Progenitor cell of endocrine pancreas (in vitro differentiated cells): ENCODE measurements around the gene ZNF280D. TPM values are rescaled to one million over a fixed set of nuclear protein-coding genes. Genes with fewer than 3 reads are reported as not detected.

ENCODE experiments used
- DNase-seq: peaks from one replicate; pipeline ENCODE4 v3.0.0; 2021; ENCODE audit warnings: low spot score; ENCODE audit not compliant: unreplicated experiment
- H3K27ac Mint-ChIP-seq: 2 replicates; pipeline ENCODE4 v1.8.0; 2021; ENCODE audit warnings: mild to moderate bottlenecking, moderate library complexity, mixed read lengths
- H3K27me3 Mint-ChIP-seq: 2 replicates; pipeline ENCODE4 v1.8.0; 2021; ENCODE audit warnings: mixed read lengths
- H3K36me3 Mint-ChIP-seq: 2 replicates; pipeline ENCODE4 v1.8.0; 2022; ENCODE audit warnings: mixed read lengths; ENCODE audit not compliant: insufficient read depth
- H3K4me1 Mint-ChIP-seq: 2 replicates; pipeline ENCODE4 v1.8.0; 2021; ENCODE audit warnings: low read depth, mixed read lengths
- H3K4me3 Mint-ChIP-seq: 2 replicates; pipeline ENCODE4 v1.8.0; 2021; ENCODE audit warnings: low read depth, mild to moderate bottlenecking, moderate library complexity, mixed read lengths
- H3K9me3 Mint-ChIP-seq: 2 replicates; pipeline ENCODE4 v1.8.0; 2021; ENCODE audit warnings: low read depth, mixed read lengths
- CTCF ChIP-seq: fragments of 200-600 bp; sonication (generic); IDR thresholded peaks from one replicate; pipeline ENCODE4 v1.5.0; 2021; ENCODE audit warnings: antibody characterized with exemption, mild to moderate bottlenecking; ENCODE audit not compliant: unreplicated experiment
- total RNA-seq: library from RNA; stranded (reverse); gene quantifications from 2 replicates; pipeline ENCODE4 v1.2.1, GENCODE V29; 2021

The ZNF280D gene
- total RNA-seq, 1 donor from 2014 or later = 26.9 TPM

- peaks cover 9% of the 10 kb centered on the region for H3K4me1 Mint-ChIP-seq
- no peak overlapping the region for H3K4me3 Mint-ChIP-seq
- no peak for TF ChIP-seq CTCF
- H3K9me3 Mint-ChIP-seq = no peaks in the 10 kb centered on the region
- DNase-seq = no peak
- H3K36me3 Mint-ChIP-seq = no peaks in the 10 kb centered on the region
- no peaks in the 10 kb centered on the region for H3K27me3 Mint-ChIP-seq
- no peak overlapping the region for H3K27ac Mint-ChIP-seq
Observed at GRCh38 chr15:56758770-56759449, 25.6 kb upstream of the ZNF280D start.

- H3K4me3 Mint-ChIP-seq = no peak overlapping the region
- H3K36me3 Mint-ChIP-seq = no peaks in the 10 kb centered on the region
- no peaks in the 10 kb centered on the region for H3K27me3 Mint-ChIP-seq
- no peak overlapping the region for H3K27ac Mint-ChIP-seq
- DNase-seq = no peak
- no peak for TF ChIP-seq CTCF
- H3K4me1 Mint-ChIP-seq = peaks cover 9% of the 10 kb centered on the region
- H3K9me3 Mint-ChIP-seq = no peaks in the 10 kb centered on the region
Observed at GRCh38 chr15:56757875-56758274, 24.6 kb upstream of the ZNF280D start.

- Mint-ChIP-seq H3K27ac (no peak overlapping the region), H3K27me3 (no peaks in the 10 kb centered on the region), H3K4me3 (no peak overlapping the region), H3K4me1 (peaks cover 2% of the 10 kb centered on the region), H3K36me3 (no peaks in the 10 kb centered on the region), H3K9me3 (no peaks in the 10 kb centered on the region)
- no peak for TF ChIP-seq CTCF
- no peak for DNase-seq
Observed at GRCh38 chr15:56754772-56755370, 21.6 kb upstream of the ZNF280D start.

GRCh38 chr15:56752986-56753385 is 19.7 kb upstream of the ZNF280D start:
- peaks cover 2% of the 10 kb centered on the region for H3K4me1 Mint-ChIP-seq
- no peak for DNase-seq
- no peaks in the 10 kb centered on the region for H3K36me3 Mint-ChIP-seq
- H3K9me3 Mint-ChIP-seq = no peaks in the 10 kb centered on the region
- H3K4me3 Mint-ChIP-seq = no peak overlapping the region
- no peak for TF ChIP-seq CTCF
- H3K27ac Mint-ChIP-seq = no peak overlapping the region
- no peaks in the 10 kb centered on the region for H3K27me3 Mint-ChIP-seq

GRCh38 chr15:56749982-56750381 is 16.7 kb upstream of the ZNF280D start:
- no peak overlapping the region for H3K4me3 Mint-ChIP-seq
- TF ChIP-seq CTCF = no peak
- no peaks in the 10 kb centered on the region for H3K9me3 Mint-ChIP-seq
- no peak overlapping the region for H3K27ac Mint-ChIP-seq
- DNase-seq = no peak
- no peaks in the 10 kb centered on the region for H3K4me1 Mint-ChIP-seq
- H3K27me3 Mint-ChIP-seq = no peaks in the 10 kb centered on the region
- no peaks in the 10 kb centered on the region for H3K36me3 Mint-ChIP-seq
